Spleen (tissue), 7 donors: ENCODE data around the gene SHISA6.

Experiments
- CTCF ChIP-seq, 11 experiments: fragments of 200-600 bp in 7 of 11; fragments of 450-650 bp in 4 of 11; sonication (generic) in 4 of 11; IDR thresholded peaks in 8 of 11; conservative IDR thresholded peaks in 3 of 11; 1 replicate in 7 of 11; 2 replicates in 4 of 11; pipeline versions ENCODE4 v1.4.0 to v1.8.0; 2016 to 2021; ENCODE audit warnings: antibody characterized with exemption in 11 of 11, inconsistent platforms in 4 of 11, mild to moderate bottlenecking in 1 of 11
- POLR2AphosphoS5 ChIP-seq, 3 donors: sonication (generic); formaldehyde crosslinking; IDR thresholded peaks; one replicate each; pipeline ENCODE4 v1.5.1; 2017; ENCODE audit warnings: antibody characterized with exemption in 3 of 3
- donor health status: DM: no; HTN: no; CAD: no; lungs with moderate emphysema.
- donor health status: DM: no; HTN: no; CAD: no.
- donor health status: DM: no; HTN: no; CAD: no.

GRCh38 chr17:11582217-11582616, 341.2 kb downstream of the SHISA6 start:
- no peak for TF ChIP-seq CTCF (IDR thresholded peaks at IDR 0.05 in 8 of 11, conservative IDR thresholded peaks at IDR 0.05 in 3 of 11)
- no peak for TF ChIP-seq POLR2AphosphoS5 (IDR thresholded peaks at IDR 0.05)
